ENCODE measurements around the gene LMBRD1. TPM values are rescaled to one million over a fixed set of nuclear protein-coding genes. Genes with fewer than 3 reads are reported as not detected.

LMBRD1 gene
- total and polyA plus RNA-seq, 2 of the 4 experiments (the other 2 are of a cell fraction): 3.9 to 8.7 TPM

DNA sequence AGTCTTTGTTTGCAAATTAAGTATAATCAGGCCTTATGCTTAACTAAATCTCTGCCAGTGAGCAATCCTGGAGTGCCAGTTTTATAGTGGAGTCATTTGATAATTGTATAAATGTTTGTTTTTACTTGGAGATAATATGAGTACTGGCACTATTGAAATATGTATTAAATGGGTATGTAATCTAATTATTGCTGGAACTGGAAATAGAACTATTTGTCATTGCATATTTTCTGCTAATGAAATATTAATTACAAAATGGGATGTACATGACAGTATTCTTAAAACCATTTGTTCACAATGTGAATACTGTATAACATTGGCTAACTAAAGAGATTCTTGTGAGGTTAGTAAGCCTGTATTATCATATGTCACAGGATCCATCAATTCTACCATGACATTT is 20.5 kb upstream of the LMBRD1 start:
- ChIA-PET CTCF (no interaction called here), POLR2A (ENCODE audit: unreplicated experiment) (interaction anchor here (0.5 kb wide), 1 partner anchor 1786 kb away, joined by 3 read pairs; no protein-coding TSS in a partner anchor)
- no TSS peak for BruUV-seq (replicated peaks)
- no peak for TF ChIP-seq RCOR1 (IDR thresholded peaks at IDR 0.05; ENCODE audit: insufficient replicate concordance, low read length)
- no peak for TF ChIP-seq USF2 (IDR thresholded peaks at IDR 0.05; ENCODE audit: low read depth, low read length)
- no peak overlapping the region for H4K5ac ChIP-seq (ENCODE audit: low read depth, low read length)
- in situ Hi-C loops (cut with MboI; ENCODE audit: low sequenced_read_pairs) (no loop called here), dilution Hi-C loops (cut with HindIII; ENCODE audit: low sequenced_read_pairs, unreplicated experiment) (no loop called here), intact Hi-C loops (cut with micrococcal nuclease) (no loop called here)
- H3K9me3 ChIP-seq (ENCODE audit: control insufficient read depth, insufficient read depth, low read length): no peaks in the 10 kb centered on the region
- H2AK9ac ChIP-seq (replicated peaks; ENCODE audit: low read depth, low read length, poor library complexity): no peak overlapping the region
- no peaks in the 10 kb centered on the region for H3K79me1 ChIP-seq (ENCODE audit: low read depth in 1 of 2, low read length in 2 of 2)
- H4K8ac ChIP-seq (ENCODE audit: low read depth in 2 of 2, low read length in 2 of 2): no peak overlapping the region
- H3K4me3 ChIP-seq (ENCODE audit: insufficient read depth, low read depth, low read length): no peak overlapping the region
- H2AK5ac ChIP-seq (ENCODE audit: low read depth, low read length): no peak overlapping the region
- no peak for ATAC-seq (ENCODE audit: low read depth)
- H3K9ac ChIP-seq (ENCODE audit: low read depth, low read length): no peak overlapping the region
- no peak overlapping the region for H3K27ac ChIP-seq (ENCODE audit: insufficient read depth, low read length)
- H2BK15ac ChIP-seq (ENCODE audit: low read depth, low read length): no peak overlapping the region
- no peak overlapping the region for H4K91ac ChIP-seq (ENCODE audit: insufficient read depth, low read depth, low read length)
- no peak overlapping the region for H3K56ac ChIP-seq (ENCODE audit: extremely low read depth, insufficient read depth, low read length)
- no peak overlapping the region for H2BK120ac ChIP-seq (ENCODE audit: low read depth, low read length)
- H3K36me3 ChIP-seq (ENCODE audit: control insufficient read depth, insufficient read depth, low read length): no peaks in the 10 kb centered on the region
- no peak overlapping the region for H3K4ac ChIP-seq (ENCODE audit: low read depth, low read length)
- H3K4me1 ChIP-seq (ENCODE audit: control insufficient read depth, insufficient read depth, low read length): no peaks in the 10 kb centered on the region; the same call in 1 of the 2 replicates
- no peaks in the 10 kb centered on the region for H3K9me1 ChIP-seq (ENCODE audit: insufficient read depth, low read length)
- H2AFZ ChIP-seq (replicated peaks; ENCODE audit: low read length, poor library complexity): no peak overlapping the region
- H3K18ac ChIP-seq (ENCODE audit: low read depth, low read length): no peak overlapping the region
- no peak overlapping the region for H3K14ac ChIP-seq (replicated peaks; ENCODE audit: low read depth, low read length)
- no peak overlapping the region for H2BK5ac ChIP-seq (ENCODE audit: low read depth, low read length, poor library complexity, severe bottlenecking)
- H3K23ac ChIP-seq (ENCODE audit: low read depth, low read length): no peak overlapping the region
- H2BK20ac ChIP-seq (ENCODE audit: low read depth, low read length): no peak overlapping the region
- no peak overlapping the region for H3K4me2 ChIP-seq (ENCODE audit: low read depth, low read length)
- no peaks in the 10 kb centered on the region for H4K20me1 ChIP-seq (ENCODE audit: insufficient read depth, low read length)
- H3K27me3 ChIP-seq (ENCODE audit: control insufficient read depth, insufficient read depth, low read length): no peaks in the 10 kb centered on the region
- no peak for DNase-seq
